SIG-M5 treated with dmso at 0.1 percent for 504 hours (cell line): ENCODE data around the gene LINGO4.
A peak's percentile ranks its signal among the peaks of the same experiment; 100 is the strongest.

ENCODE experiments used
- DNase-seq: peaks from one replicate; lab custom pipeline; 2025; ENCODE audit not compliant: unreplicated experiment; lab: John Stamatoyannopoulos, UW

The LINGO4 gene

GRCh38 chr1:151805066-151805820 lies at the start of gene LINGO4:
Gene LINGO4, minus strand, starts transcription at chr1:151805419. Its CDS starts 2,715 bp downstream, at chr1:151802704.
- no peak for DNase-seq

GRCh38 chr1:151854658-151855057 lies 49.4 kb upstream of the LINGO4 start:
- DNase-seq = no peak

GRCh38 chr1:151853411-151853943 lies 48.3 kb upstream of the LINGO4 start, which contains the start of gene THEM5:
Gene THEM5, minus strand, starts transcription at chr1:151853712. Its CDS starts 147 bp downstream, at chr1:151853565.
- no peak for DNase-seq

GRCh38 chr1:151852733-151853132 lies 47.5 kb upstream of the LINGO4 start:
- no peak for DNase-seq

- DNase-seq = no peak
These were observed 46.7 kb upstream of the LINGO4 start for GRCh38 chr1:151851886-151852285.

- DNase-seq = no peak
These were observed 44.7 kb upstream of the LINGO4 start for GRCh38 chr1:151849871-151850270.

GRCh38 chr1:151849126-151849525 lies 43.9 kb upstream of the LINGO4 start:
- DNase-seq = no peak

- DNase-seq = no peak
These were observed 42.8 kb upstream of the LINGO4 start for GRCh38 chr1:151847867-151848596.

- no peak for DNase-seq
These were observed 41.5 kb upstream of the LINGO4 start for GRCh38 chr1:151846686-151847237.

GRCh38 chr1:151846062-151846568 lies 40.9 kb upstream of the LINGO4 start:
- DNase-seq = peak; percentile 45

GRCh38 chr1:151843398-151843797 lies 38.2 kb upstream of the LINGO4 start:
- DNase-seq = no peak

- DNase-seq = no peak
These were observed 35.9 kb upstream of the LINGO4 start for GRCh38 chr1:151841141-151841540.

GRCh38 chr1:151840421-151840820 lies 35.2 kb upstream of the LINGO4 start:
- DNase-seq = no peak

GRCh38 chr1:151839457-151840403 lies 34.5 kb upstream of the LINGO4 start, which contains the start of gene C2CD4D:
Gene C2CD4D, minus strand, starts transcription at chr1:151839820. Its CDS starts 831 bp downstream, at chr1:151838989.
- peak; percentile 45 for DNase-seq

- no peak for DNase-seq
These were observed 33.8 kb upstream of the LINGO4 start for GRCh38 chr1:151839082-151839412.

GRCh38 chr1:151838222-151839081 lies 33.2 kb upstream of the LINGO4 start:
- DNase-seq = no peak

GRCh38 chr1:151837884-151838221 lies 32.6 kb upstream of the LINGO4 start:
- no peak for DNase-seq

- no peak for DNase-seq
These were observed 32.0 kb upstream of the LINGO4 start for GRCh38 chr1:151837197-151837596.

- no peak for DNase-seq
These were observed 30.4 kb upstream of the LINGO4 start for GRCh38 chr1:151835596-151835995.

- DNase-seq = no peak
These were observed 29.0 kb upstream of the LINGO4 start for GRCh38 chr1:151834239-151834638.
